ENCODE results near the gene ZGPAT. TPM values are rescaled to one million over a fixed set of nuclear protein-coding genes. Genes with fewer than 3 reads are reported as not detected.

The ZGPAT gene
- total RNA-seq, 1 donor from 2014 or later: 34.6 TPM

GRCh38 chr20:63698739-63699465, 8.9 kb upstream of the ZGPAT start:
- no peak for DNase-seq (ENCODE audit: low spot score in 2 of 2, unreplicated experiment in 2 of 2)
- Mint-ChIP-seq H3K36me3 (no peaks in the 10 kb centered on the region), H3K9me3 (no peaks in the 10 kb centered on the region), H3K27ac (no peak overlapping the region), H3K4me1 (no peaks in the 10 kb centered on the region), H3K4me3 (no peak overlapping the region), H3K27me3 (ENCODE audit: low read depth) (no peaks in the 10 kb centered on the region)
- TF ChIP-seq, protein P1, sequence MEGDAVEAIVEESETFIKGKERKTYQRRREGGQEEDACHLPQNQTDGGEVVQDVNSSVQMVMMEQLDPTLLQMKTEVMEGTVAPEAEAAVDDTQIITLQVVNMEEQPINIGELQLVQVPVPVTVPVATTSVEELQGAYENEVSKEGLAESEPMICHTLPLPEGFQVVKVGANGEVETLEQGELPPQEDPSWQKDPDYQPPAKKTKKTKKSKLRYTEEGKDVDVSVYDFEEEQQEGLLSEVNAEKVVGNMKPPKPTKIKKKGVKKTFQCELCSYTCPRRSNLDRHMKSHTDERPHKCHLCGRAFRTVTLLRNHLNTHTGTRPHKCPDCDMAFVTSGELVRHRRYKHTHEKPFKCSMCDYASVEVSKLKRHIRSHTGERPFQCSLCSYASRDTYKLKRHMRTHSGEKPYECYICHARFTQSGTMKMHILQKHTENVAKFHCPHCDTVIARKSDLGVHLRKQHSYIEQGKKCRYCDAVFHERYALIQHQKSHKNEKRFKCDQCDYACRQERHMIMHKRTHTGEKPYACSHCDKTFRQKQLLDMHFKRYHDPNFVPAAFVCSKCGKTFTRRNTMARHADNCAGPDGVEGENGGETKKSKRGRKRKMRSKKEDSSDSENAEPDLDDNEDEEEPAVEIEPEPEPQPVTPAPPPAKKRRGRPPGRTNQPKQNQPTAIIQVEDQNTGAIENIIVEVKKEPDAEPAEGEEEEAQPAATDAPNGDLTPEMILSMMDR (IDR thresholded peaks at IDR 0.05; ENCODE audit: unreplicated experiment): no peak

- no peaks in the 10 kb centered on the region for H3K4me1 Mint-ChIP-seq
- H3K9me3 Mint-ChIP-seq: no peaks in the 10 kb centered on the region
- TF ChIP-seq, protein P1 (IDR thresholded peaks at IDR 0.05; ENCODE audit: unreplicated experiment): no peak
- no peak overlapping the region for H3K4me3 Mint-ChIP-seq
- no peak overlapping the region for H3K27ac Mint-ChIP-seq
- no peak for DNase-seq (ENCODE audit: low spot score in 2 of 2, unreplicated experiment in 2 of 2)
- H3K27me3 Mint-ChIP-seq (ENCODE audit: low read depth): no peaks in the 10 kb centered on the region
- peaks cover under 1% of the 10 kb centered on the region for H3K36me3 Mint-ChIP-seq
Observed at GRCh38 chr20:63699466-63700198, 8.2 kb upstream of the ZGPAT start.

DNA sequence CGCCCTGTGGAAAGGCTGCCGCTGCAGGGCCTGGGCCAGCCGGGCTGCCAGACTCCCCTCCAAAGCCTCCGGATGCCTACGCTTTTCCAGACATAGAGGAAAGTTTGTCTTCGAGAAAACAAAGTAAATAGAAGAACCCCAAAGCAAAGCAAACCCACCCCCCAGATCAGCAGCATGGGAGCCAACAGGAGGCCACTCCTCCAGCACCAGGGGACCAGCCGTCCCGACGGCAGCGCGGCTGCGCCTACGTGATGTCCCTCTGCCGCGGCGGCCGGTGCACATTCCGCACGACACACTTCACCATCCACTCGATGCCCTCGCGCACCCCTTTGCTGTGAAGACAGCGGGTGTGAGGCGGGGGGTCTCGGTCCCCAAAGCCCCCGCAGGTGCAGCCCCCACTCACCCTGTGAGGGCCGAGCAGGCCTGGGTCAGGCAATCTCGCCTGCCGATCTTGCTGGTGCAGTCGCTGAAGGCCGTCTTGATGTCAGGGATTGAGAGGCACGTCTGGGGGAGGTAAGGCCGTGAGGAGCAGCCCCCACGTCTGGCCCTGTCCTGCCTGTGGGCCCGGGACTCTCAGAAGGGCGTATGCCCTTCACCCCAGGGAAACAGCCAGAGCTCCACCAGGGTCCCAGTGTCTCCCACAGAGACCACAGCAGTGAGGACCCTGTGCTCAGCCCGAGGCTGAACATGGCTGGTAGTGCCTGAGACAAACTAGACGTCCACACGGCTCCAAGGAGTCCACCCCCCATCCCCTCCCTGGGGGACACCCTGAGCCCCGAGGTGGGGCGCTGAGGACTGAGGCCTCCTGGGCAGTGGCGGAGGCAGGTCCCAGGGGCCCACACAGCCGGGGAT, 7.4 kb upstream of the ZGPAT start:
- Mint-ChIP-seq H3K9me3 (no peaks in the 10 kb centered on the region), H3K36me3 (peaks cover 6% of the 10 kb centered on the region), H3K27ac (no peak overlapping the region), H3K4me3 (no peak overlapping the region), H3K27me3 (ENCODE audit: low read depth) (no peaks in the 10 kb centered on the region), H3K4me1 (no peaks in the 10 kb centered on the region)
- no peak for DNase-seq (ENCODE audit: low spot score in 2 of 2, unreplicated experiment in 2 of 2)
- TF ChIP-seq, protein P1 (IDR thresholded peaks at IDR 0.05; ENCODE audit: unreplicated experiment): no peak

GRCh38 chr20:63701051-63701328, 6.8 kb upstream of the ZGPAT start:
- H3K36me3 Mint-ChIP-seq: peaks cover 6% of the 10 kb centered on the region
- no peak overlapping the region for H3K27ac Mint-ChIP-seq
- no peaks in the 10 kb centered on the region for H3K4me1 Mint-ChIP-seq
- TF ChIP-seq, protein P1 (IDR thresholded peaks at IDR 0.05; ENCODE audit: unreplicated experiment): no peak
- H3K4me3 Mint-ChIP-seq: no peak overlapping the region
- no peaks in the 10 kb centered on the region for H3K9me3 Mint-ChIP-seq
- H3K27me3 Mint-ChIP-seq (ENCODE audit: low read depth): no peaks in the 10 kb centered on the region
- DNase-seq (ENCODE audit: low spot score in 2 of 2, unreplicated experiment in 2 of 2): no peak

GRCh38 chr20:63701329-63702035, 6.4 kb upstream of the ZGPAT start:
- TF ChIP-seq, protein P1 (IDR thresholded peaks at IDR 0.05; ENCODE audit: unreplicated experiment): no peak
- H3K4me1 Mint-ChIP-seq: peaks cover under 1% of the 10 kb centered on the region
- no peak overlapping the region for H3K4me3 Mint-ChIP-seq
- no peak overlapping the region for H3K27ac Mint-ChIP-seq
- DNase-seq (ENCODE audit: low spot score in 2 of 2, unreplicated experiment in 2 of 2): peak in 1 of 2 experiments; percentile 19
- H3K9me3 Mint-ChIP-seq: no peaks in the 10 kb centered on the region
- no peaks in the 10 kb centered on the region for H3K27me3 Mint-ChIP-seq (ENCODE audit: low read depth)
- peaks cover 6% of the 10 kb centered on the region for H3K36me3 Mint-ChIP-seq

All from mesothelial cell of epicardium (in vitro differentiated cells).